Suprapubic skin (tissue), 4 donors: ENCODE measurements around the gene HHAT. TPM values are rescaled to one million over a fixed set of nuclear protein-coding genes. Genes with fewer than 3 reads are reported as not detected.

Experiments used
- DNase-seq, 2 donors: peaks; one replicate each; pipeline ENCODE4 v3.0.0-alpha.2; 2019; ENCODE audit warnings: low spot score in 2 of 2
- H3K27ac ChIP-seq: fragments of 200-600 bp; sonication (generic); one replicate; pipeline ENCODE4 v1.5.1; 2019
- H3K27me3 ChIP-seq: fragments of 200-600 bp; sonication (generic); one replicate; pipeline ENCODE4 v1.5.1; 2019
- H3K36me3 ChIP-seq: fragments of 200-600 bp; sonication (generic); one replicate; pipeline ENCODE4 v1.5.1; 2019
- H3K4me1 ChIP-seq: fragments of 200-600 bp; sonication (generic); one replicate; pipeline ENCODE4 v1.5.1; 2019
- H3K4me3 ChIP-seq: fragments of 200-600 bp; sonication (generic); one replicate; pipeline ENCODE4 v1.5.1; 2019; ENCODE audit warnings: mild to moderate bottlenecking
- H3K9me3 ChIP-seq: fragments of 200-600 bp; sonication (generic); one replicate; pipeline ENCODE4 v1.5.1; 2019
- CTCF ChIP-seq, 2 donors: fragments of 200-600 bp in 1 of 2; fragments of 450-650 bp in 1 of 2; sonication (generic) in 1 of 2; IDR thresholded peaks; one replicate each; pipeline ENCODE4 v1.5.1; 2016 to 2019; ENCODE audit warnings: antibody characterized with exemption in 2 of 2, mild to moderate bottlenecking in 1 of 2, moderate library complexity in 1 of 2
- EP300 ChIP-seq: sonication (generic); formaldehyde crosslinking; IDR thresholded peaks from one replicate; pipeline ENCODE4 v1.6.1; 2017; ENCODE audit warnings: antibody characterized with exemption
- POLR2A ChIP-seq, 2 donors: fragments of 450-650 bp; IDR thresholded peaks; one replicate each; pipeline ENCODE4 v1.6.1; 2017; ENCODE audit warnings: antibody characterized with exemption in 2 of 2, mild to moderate bottlenecking in 2 of 2, moderate library complexity in 2 of 2
- POLR2AphosphoS5 ChIP-seq, 3 donors: sonication (generic); formaldehyde crosslinking; IDR thresholded peaks; one replicate each; pipeline ENCODE4 v1.6.1; 2017; ENCODE audit warnings: antibody characterized with exemption in 3 of 3
- WGBS: methylation state at CpG from one replicate; pipeline ENCODE4 v1.1.5; 2018; 5-methylcytosine and 5-hydroxymethylcytosine counted together
- total RNA-seq, 4 donors: library from RNA; depleted of rRNA; stranded (reverse); fragments of >200 nt; gene quantifications; one replicate each; pipeline ENCODE4 v1.1.0, GENCODE V29; 2016

HHAT gene
- total RNA-seq, 4 donors from 2014 or later: 4.1 to 20.0 (median 9.3) TPM

- Histone ChIP-seq H3K9me3 (no peaks in the 10 kb centered on the region), H3K36me3 (no peaks in the 10 kb centered on the region), H3K27me3 (no peaks in the 10 kb centered on the region), H3K4me3 (no peak overlapping the region), H3K4me1 (peaks cover 49% of the 10 kb centered on the region), H3K27ac (no peak overlapping the region)
- TF ChIP-seq EP300 (no peak), POLR2AphosphoS5 (IDR thresholded peaks at IDR 0.05) (no peak), CTCF (IDR thresholded peaks at IDR 0.05) (no peak), POLR2A (IDR thresholded peaks at IDR 0.05) (no peak)
- DNase-seq: no peak
- 100% methylated on average over 8 of the region's 8 CpGs for WGBS
Measured at GRCh38 chr1:210303391-210303790, 25.3 kb upstream of the HHAT start.

GRCh38 chr1:210310562-210311153 is 18.0 kb upstream of the HHAT start:
- no peak for TF ChIP-seq CTCF (IDR thresholded peaks at IDR 0.05)
- no peak overlapping the region for H3K27ac ChIP-seq
- DNase-seq: no peak
- peaks cover 18% of the 10 kb centered on the region for H3K4me1 ChIP-seq
- H3K36me3 ChIP-seq: no peaks in the 10 kb centered on the region
- 12% methylated on average over 7 of the region's 7 CpGs for WGBS
- H3K9me3 ChIP-seq: no peaks in the 10 kb centered on the region
- no peaks in the 10 kb centered on the region for H3K27me3 ChIP-seq
- peak overlapping the region; percentile 42 for H3K4me3 ChIP-seq

- H3K4me1 ChIP-seq: peaks cover 18% of the 10 kb centered on the region
- DNase-seq: no peak
- H3K36me3 ChIP-seq: no peaks in the 10 kb centered on the region
- H3K9me3 ChIP-seq: no peaks in the 10 kb centered on the region
- TF ChIP-seq POLR2AphosphoS5 (IDR thresholded peaks at IDR 0.05) (no peak), POLR2A (IDR thresholded peaks at IDR 0.05) (no peak), CTCF (IDR thresholded peaks at IDR 0.05) (no peak), EP300 (no peak)
- H3K4me3 ChIP-seq: peak overlapping the region; percentile 42
- WGBS: 55% methylated on average over 18 of the region's 18 CpGs
- no peaks in the 10 kb centered on the region for H3K27me3 ChIP-seq
- peak overlapping the region; percentile 76 for H3K27ac ChIP-seq
Measured at GRCh38 chr1:210311726-210312493, 16.8 kb upstream of the HHAT start.

GRCh38 chr1:210313046-210313595 is 15.6 kb upstream of the HHAT start:
- H3K4me1 ChIP-seq: peaks cover 18% of the 10 kb centered on the region
- no peaks in the 10 kb centered on the region for H3K9me3 ChIP-seq
- 84% methylated on average over 6 of the region's 6 CpGs for WGBS
- H3K36me3 ChIP-seq: no peaks in the 10 kb centered on the region
- H3K27ac ChIP-seq: no peak overlapping the region
- no peak for DNase-seq
- H3K27me3 ChIP-seq: no peaks in the 10 kb centered on the region
- no peak overlapping the region for H3K4me3 ChIP-seq
- TF ChIP-seq EP300: no peak
- TF ChIP-seq POLR2AphosphoS5 (IDR thresholded peaks at IDR 0.05): no peak
- no peak for TF ChIP-seq CTCF (IDR thresholded peaks at IDR 0.05)
- no peak for TF ChIP-seq POLR2A (IDR thresholded peaks at IDR 0.05)

- H3K4me3 ChIP-seq: no peak overlapping the region
- no peaks in the 10 kb centered on the region for H3K36me3 ChIP-seq
- H3K9me3 ChIP-seq: no peaks in the 10 kb centered on the region
- TF ChIP-seq POLR2A (IDR thresholded peaks at IDR 0.05) (no peak), POLR2AphosphoS5 (IDR thresholded peaks at IDR 0.05) (no peak), CTCF (IDR thresholded peaks at IDR 0.05) (no peak), EP300 (no peak)
- no peak overlapping the region for H3K27ac ChIP-seq
- DNase-seq: no peak
- H3K27me3 ChIP-seq: no peaks in the 10 kb centered on the region
- H3K4me1 ChIP-seq: peaks cover 18% of the 10 kb centered on the region
- WGBS: 83% methylated on average over 1 of the region's 1 CpG
Measured at GRCh38 chr1:210313921-210314320, 14.8 kb upstream of the HHAT start.
